ENCODE data around the gene MTA2.
"Not testable (repeated sequence)": the region's sequence is repeated elsewhere in the genome, so short reads cannot be mapped to it uniquely, and the experiment has no call there.

MTA2 gene

GRCh38 chr11:62567018-62567633 lies 34.5 kb downstream of the MTA2 start:
- DNase-seq (ENCODE audit: low read depth in 1 of 2, low spot score in 1 of 2): no peak

- DNase-seq (ENCODE audit: low read depth in 1 of 2, low spot score in 1 of 2): no peak
These were observed 35.4 kb downstream of the MTA2 start for GRCh38 chr11:62566247-62566646.

GRCh38 chr11:62565100-62565802 lies 36.4 kb downstream of the MTA2 start:
- DNase-seq (ENCODE audit: low read depth in 1 of 2, low spot score in 1 of 2): no peak

GRCh38 chr11:62561677-62562230 lies 39.9 kb downstream of the MTA2 start:
- not testable (repeated sequence) for DNase-seq (ENCODE audit: low read depth in 1 of 2, low spot score in 1 of 2)

GRCh38 chr11:62560566-62561103 lies 41.0 kb downstream of the MTA2 start:
- peak; percentile 46 to 70 for DNase-seq (ENCODE audit: low read depth in 1 of 2, low spot score in 1 of 2)

DNA sequence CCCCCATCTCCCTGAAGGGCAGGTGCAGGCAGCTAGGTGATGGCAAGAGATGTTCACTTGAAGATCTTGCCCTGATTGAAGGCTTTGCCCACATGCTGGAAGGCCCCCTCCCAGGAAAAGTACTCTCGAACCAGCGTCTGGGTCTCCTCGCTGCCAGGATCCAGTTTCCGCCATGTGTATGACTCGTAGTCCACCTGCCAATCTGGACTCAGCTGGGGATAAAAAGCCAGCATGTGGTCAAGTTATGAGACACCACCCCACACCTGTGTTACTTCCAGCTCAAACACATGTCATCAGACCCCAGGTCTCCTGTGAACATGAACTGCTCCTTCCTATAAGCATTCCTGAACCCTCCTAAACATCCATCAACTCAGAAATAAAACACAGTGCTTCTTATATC lies 42.0 kb downstream of the MTA2 start:
- DNase-seq (ENCODE audit: low read depth in 1 of 2, low spot score in 1 of 2): not testable (repeated sequence)

DNA sequence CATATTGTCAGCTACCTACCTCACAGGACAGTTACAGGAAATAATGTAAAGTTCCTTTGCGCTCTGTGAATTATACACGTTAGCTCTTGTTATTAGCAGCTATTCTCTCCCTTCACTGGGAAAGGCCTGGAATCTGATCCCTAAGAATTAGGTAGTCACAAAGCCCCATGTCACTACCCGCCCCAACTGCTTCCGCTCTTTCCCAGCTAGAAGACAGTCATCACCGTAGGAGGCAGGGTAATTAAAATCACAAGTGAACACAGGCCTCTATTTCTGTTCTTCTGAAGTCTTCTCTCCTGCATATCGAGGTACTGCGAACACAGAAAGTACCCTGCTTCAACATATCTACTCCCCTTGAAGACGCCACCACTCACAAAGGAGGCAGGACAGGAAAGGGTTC lies 42.5 kb downstream of the MTA2 start:
- DNase-seq (ENCODE audit: low read depth in 1 of 2, low spot score in 1 of 2): no peak

DNA sequence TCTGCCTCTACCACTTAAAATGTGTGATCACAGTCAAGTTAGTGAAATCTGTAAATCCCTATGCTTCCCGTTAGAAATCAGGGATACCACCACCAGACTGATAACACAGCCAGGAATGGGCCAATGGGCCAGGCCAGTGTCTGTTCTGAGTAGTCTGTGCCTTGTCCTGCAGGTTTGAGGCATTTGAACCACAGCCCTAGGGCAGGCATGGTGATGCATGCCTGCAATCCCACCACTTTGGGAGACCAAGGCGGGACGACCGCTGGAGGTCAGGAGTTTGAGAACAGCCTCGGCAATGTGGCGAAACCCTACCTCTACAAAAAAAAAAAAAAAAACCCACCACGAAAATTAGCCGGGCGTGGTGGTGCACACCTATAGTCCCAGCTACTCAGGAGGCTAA lies 43.0 kb downstream of the MTA2 start:
- no peak for DNase-seq (ENCODE audit: low read depth in 1 of 2, low spot score in 1 of 2)

GRCh38 chr11:62556875-62557631 lies 44.6 kb downstream of the MTA2 start:
- DNase-seq (ENCODE audit: low read depth in 1 of 2, low spot score in 1 of 2): no peak

DNA sequence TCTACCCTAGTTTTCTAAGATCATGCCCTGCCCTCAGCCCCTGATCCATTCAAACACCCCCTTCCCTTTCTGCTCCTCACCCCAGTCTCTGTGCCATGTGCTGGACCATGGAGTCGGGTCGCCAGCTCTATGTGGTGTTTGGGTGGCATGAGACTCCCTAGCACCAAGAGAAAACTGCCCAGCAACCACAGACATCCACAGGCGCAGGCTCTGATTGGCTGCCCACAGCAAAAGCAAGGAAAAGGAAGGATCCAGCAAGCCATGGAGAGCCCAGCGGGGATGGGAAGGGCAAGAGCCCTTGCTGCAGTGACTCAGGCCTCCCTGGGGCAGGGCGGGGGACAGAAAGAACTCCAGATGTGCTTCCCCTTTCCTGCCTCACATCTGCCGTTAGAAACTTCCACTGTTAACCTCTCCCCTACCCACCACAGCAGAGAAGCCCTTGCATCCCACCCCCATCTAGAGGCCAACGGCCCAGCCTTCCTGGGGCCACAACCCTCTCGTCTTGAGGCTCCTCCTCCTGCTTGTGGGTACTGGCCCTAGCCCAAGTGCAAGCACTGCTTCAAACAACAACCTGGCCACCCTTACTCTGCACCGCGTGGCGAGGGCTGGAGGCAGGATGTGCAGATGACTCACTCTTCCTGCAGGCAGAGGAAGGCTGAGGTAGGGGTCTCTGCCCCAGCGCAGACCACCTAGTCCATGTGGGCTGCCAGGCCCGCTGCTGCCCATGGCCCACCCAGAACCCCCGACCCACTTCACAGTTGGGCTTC lies 45.4 kb downstream of the MTA2 start:
- DNase-seq (ENCODE audit: low read depth in 1 of 2, low spot score in 1 of 2): peak in 1 of 2 donors; percentile 64

GRCh38 chr11:62555464-62556107 lies 46.1 kb downstream of the MTA2 start:
- peak in 1 of 2 donors; percentile 51 for DNase-seq (ENCODE audit: low read depth in 1 of 2, low spot score in 1 of 2)

- no peak for DNase-seq (ENCODE audit: low read depth in 1 of 2, low spot score in 1 of 2)
These were observed 47.1 kb downstream of the MTA2 start for GRCh38 chr11:62554387-62555167.

DNA sequence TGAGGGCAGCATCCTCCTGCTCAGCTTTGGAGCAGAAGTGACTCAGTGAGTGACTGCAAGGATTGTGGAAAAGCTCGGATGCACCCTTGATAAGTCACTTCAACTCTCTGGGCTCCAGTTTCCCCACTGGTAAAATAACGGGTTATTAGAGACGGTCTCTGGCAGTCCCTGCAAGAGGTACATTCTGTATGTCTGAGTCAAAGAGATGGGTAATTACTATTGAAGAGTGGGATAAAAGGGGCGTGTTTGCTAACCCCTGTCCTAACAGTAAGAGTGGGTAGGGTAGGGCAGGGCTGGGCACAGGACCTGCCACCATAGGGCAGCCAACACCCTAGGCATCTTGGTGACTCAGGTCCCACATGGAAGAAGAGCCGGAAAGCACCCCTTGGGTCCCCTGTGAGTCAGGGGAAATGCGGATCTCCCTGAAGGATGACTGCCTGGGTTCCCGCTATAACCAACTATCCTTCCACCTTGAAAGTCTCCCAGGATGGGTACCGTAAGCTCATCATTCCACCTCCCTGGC lies 47.8 kb downstream of the MTA2 start:
- DNase-seq (ENCODE audit: low read depth in 1 of 2, low spot score in 1 of 2): no peak

DNA sequence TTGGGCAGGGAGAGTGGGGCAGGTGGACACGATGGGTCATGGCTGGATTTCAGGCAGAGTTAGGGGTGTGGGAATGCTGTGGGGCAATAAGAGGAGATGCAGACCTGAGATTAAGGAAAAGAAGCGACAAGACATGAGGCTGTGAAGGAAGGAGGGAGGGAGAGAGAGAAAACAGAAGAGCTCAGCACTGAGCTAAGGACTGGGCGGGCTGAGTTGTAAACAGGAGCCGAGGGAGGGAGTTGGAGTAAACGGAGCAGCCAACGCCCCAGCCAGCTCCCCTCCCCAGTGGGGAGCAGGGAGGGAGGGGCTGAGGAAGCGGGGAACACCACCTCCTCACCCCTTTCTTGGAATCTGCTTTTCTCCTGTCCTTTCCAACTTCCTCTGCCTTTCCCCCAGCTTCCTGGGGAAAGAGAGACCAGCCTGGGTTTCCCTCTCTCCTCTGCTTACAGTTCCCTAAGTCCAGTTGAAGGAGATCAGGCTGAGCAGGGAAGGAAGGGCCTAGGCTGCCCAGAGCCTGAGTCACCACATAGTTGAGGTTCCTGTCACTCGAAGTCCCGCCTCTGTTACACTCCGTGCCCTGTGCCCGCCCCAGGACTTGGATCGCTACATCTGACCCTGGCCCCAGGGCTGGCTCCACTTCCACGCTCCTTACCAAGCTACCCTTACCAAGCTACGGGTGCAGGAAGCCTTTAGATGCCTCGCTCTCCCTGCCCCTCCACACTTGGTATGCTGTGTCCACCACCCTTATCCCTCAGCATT lies 48.4 kb downstream of the MTA2 start:
- no peak for DNase-seq (ENCODE audit: low read depth in 1 of 2, low spot score in 1 of 2)

DNA sequence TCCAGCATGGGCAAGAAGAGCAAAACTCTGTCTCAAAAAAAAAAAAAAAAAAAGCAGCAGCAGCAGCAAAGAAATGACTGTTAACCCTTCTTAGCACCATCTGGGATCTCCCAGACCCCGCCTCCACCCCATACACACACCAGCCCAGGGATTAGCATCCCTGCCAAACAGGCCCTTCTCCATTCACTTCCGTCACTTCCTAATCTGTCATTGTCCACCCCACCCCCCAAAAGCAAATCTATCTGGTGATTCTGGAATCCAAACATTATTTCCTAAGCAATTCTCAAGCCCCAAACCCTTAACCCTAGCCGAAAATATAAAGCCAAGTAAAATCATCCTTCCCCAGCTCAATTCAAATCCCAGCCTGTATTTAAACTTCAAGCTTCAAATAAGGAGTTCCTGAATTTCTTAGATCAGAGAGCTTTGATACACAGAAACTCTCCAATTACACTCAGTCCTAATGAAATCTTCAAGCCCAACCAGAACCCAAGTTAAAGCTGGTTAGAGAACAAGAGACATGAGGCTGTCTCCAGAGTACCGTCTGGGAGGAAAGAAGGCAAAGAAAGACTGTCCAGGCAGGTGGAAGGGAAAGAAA lies 49.1 kb downstream of the MTA2 start:
- no peak for DNase-seq (ENCODE audit: low read depth in 1 of 2, low spot score in 1 of 2)

- DNase-seq (ENCODE audit: low read depth in 1 of 2, low spot score in 1 of 2): not testable (repeated sequence)
These were observed 51.2 kb downstream of the MTA2 start for GRCh38 chr11:62550478-62550877.

DNA sequence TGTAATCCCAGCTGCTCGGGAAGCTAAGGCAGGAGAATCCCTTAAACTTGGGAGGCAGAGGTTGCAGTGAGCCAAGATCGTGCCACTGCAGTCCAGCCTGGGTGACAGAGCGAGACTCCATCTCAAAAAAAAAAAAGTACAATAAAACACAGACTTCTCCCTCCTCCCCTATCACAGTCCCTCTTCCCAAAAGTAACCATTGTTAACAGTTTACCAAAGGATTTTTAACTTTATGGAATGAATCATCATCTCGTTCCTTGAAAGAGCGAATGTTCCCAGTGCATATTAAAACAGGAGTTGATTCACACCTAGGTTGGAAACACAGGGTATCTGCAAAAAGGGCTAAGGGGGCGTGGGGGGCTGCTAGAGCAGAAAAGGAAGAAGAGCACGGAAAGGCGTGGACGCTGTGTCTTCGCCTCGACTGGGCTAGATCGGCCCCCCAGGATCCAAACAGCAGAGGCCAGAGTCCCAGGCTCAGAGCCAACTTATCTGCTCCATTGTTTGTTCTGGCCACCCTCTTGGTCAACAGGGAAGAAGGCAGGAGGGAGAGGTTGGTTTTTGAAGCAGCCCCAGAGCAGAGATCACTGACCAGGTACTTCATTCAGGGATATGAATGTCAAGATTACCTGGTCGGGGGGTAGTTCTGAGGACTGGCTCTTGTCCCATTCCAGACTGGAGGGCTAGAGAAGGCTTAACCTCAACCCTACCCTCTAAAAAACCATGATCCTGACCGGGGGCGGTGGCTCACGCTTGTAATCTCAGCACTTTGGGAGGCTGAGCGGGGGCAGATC lies 52.9 kb downstream of the MTA2 start:
- no peak for DNase-seq (ENCODE audit: low read depth in 1 of 2, low spot score in 1 of 2)
